Caco-2 (cell line): ENCODE data around the gene ANKRD53. TPM values are rescaled to one million over a fixed set of nuclear protein-coding genes. Genes with fewer than 3 reads are reported as not detected.

ENCODE experiments used
- BruUV-seq: library from RNA; stranded (reverse); fragments of 400-500 nt; replicated peaks from 2 replicates; lab custom pipeline; 2021; lab: Mats Ljungman, UMichigan
- CTCF ChIA-PET: fragments of 300-600 bp; sonication (Branson Sonifier 250); formaldehyde crosslinking; loops from one replicate; lab custom pipeline; 2022; ENCODE audit warnings: antibody characterized with exemption; lab: Charles Lee
- POLR2A ChIA-PET: fragments of 300-600 bp; sonication (Branson Sonifier 250); formaldehyde crosslinking; loops from one replicate; lab custom pipeline; 2022; ENCODE audit warnings: antibody characterized with exemption; lab: Charles Lee
- DNase-seq, 2 experiments: peaks; one replicate each; pipeline versions ENCODE4 v3.0.0 to v3.0.0-alpha.2; 2020 to 2022
- H3K27me3 ChIP-seq: replicated peaks from 2 replicates; pipeline ENCODE4 v1.6.0; 2011; ENCODE audit warnings: low read length; ENCODE audit not compliant: control insufficient read depth, insufficient read depth
- H3K36me3 ChIP-seq: 2 replicates; pipeline ENCODE4 v1.5.1; 2011; ENCODE audit warnings: low read length; ENCODE audit not compliant: control insufficient read depth, insufficient read depth
- H3K4me1 ChIP-seq: fragments of 250-450 bp; sonication (Bioruptor Pico); 2 replicates; pipeline ENCODE4 v1.5.1; 2020; ENCODE audit warnings: mild to moderate bottlenecking
- H3K4me3 ChIP-seq: 2 replicates; pipeline ENCODE4 v1.5.1; 2011; ENCODE audit warnings: low read depth, mild to moderate bottlenecking, control low read depth, low read length
- H3K9me3 ChIP-seq: fragments of 250-450 bp; sonication (Bioruptor Pico); 2 replicates; pipeline ENCODE4 v1.5.1; 2020; ENCODE audit warnings: mild to moderate bottlenecking, moderate library complexity
- H3K27ac Mint-ChIP-seq: one replicate; pipeline ENCODE4 v1.8.0; 2022; ENCODE audit warnings: mixed read lengths; ENCODE audit not compliant: unreplicated experiment
- H3K27me3 Mint-ChIP-seq: one replicate; pipeline ENCODE4 v1.8.0; 2022; ENCODE audit warnings: mixed read lengths; ENCODE audit not compliant: insufficient read depth, unreplicated experiment
- H3K36me3 Mint-ChIP-seq: one replicate; pipeline ENCODE4 v1.8.0; 2022; ENCODE audit warnings: mild to moderate bottlenecking, mixed read lengths; ENCODE audit not compliant: insufficient read depth, unreplicated experiment
- H3K4me1 Mint-ChIP-seq: one replicate; pipeline ENCODE4 v1.8.0; 2022; ENCODE audit warnings: low read depth, mixed read lengths; ENCODE audit not compliant: unreplicated experiment
- H3K4me3 Mint-ChIP-seq: one replicate; pipeline ENCODE4 v1.8.0; 2022; ENCODE audit warnings: mild to moderate bottlenecking, moderate library complexity, mixed read lengths; ENCODE audit not compliant: unreplicated experiment
- H3K9me3 Mint-ChIP-seq: one replicate; pipeline ENCODE4 v1.8.0; 2022; ENCODE audit warnings: mixed read lengths; ENCODE audit not compliant: unreplicated experiment
- intact Hi-C: fragments of 100-400 bp; cut with micrococcal nuclease; formaldehyde crosslinking; loops from one replicate; pipeline ENCODE4 v1.10.0; 2022; ENCODE audit not compliant: unreplicated experiment
- total RNA-seq: library from RNA; stranded (reverse); gene quantifications from 2 replicates; pipeline ENCODE4 v1.2.3, GENCODE V29; 2022
- TF ChIP-seq, protein P1 (sequence below), 2 experiments: fragments of 200-600 bp in 1 of 2; IDR thresholded peaks; 1 replicate in 1 of 2; 2 replicates in 1 of 2; pipeline versions ENCODE4 v1.5.1 to v1.8.0; 2011 to 2022; ENCODE audit warnings: antibody characterized with exemption in 1 of 2, control low read depth in 1 of 2, inconsistent platforms in 1 of 2, low read depth in 1 of 2, low read length in 1 of 2, mild to moderate bottlenecking in 1 of 2, moderate library complexity in 1 of 2; ENCODE audit not compliant: insufficient read depth in 1 of 2, severe bottlenecking in 1 of 2, unreplicated experiment in 1 of 2

Gene ANKRD53
- total RNA-seq, 1 experiment from 2014 or later = 0.16 TPM

DNA sequence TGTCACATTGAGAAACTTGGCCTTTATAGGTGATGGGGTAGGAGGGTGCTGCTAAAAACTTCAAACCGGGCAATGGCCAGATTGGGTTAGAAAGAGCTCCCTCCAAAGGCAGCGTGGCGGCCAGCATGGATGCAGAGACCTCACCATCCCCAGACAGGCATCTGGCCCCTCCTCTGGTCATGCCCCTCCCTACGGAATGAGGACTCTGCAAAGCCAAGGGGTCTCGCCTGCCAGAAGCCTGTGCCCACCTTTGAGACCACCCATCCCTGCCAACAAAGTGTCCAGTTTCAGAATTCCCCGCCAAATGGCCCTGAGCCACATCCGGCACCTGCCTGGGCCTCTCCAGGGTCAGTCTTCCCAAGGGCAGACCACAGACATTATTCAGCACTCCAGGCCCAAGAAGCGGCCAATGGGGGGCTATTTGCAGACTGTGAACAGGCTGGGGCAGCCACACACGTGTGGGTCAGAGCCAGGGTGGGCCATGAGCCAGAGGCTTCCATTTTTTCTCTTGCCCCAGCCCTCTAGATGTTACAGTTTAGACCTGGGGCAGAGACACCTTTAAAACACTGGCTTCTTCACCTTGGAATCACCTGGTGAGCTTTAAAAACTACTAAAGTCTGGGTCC is 46.9 kb upstream of the ANKRD53 start:
- CTCF ChIA-PET = interaction anchor here (1.7 kb wide), 1 partner anchor 58 kb away, joined by 3 read pairs; no protein-coding TSS in a partner anchor
- Mint-ChIP-seq H3K4me3 (no peak overlapping the region), H3K36me3 (no peaks in the 10 kb centered on the region), H3K4me1 (peaks cover 4% of the 10 kb centered on the region), H3K27me3 (no peaks in the 10 kb centered on the region), H3K27ac (no peak overlapping the region), H3K9me3 (no peaks in the 10 kb centered on the region)
- TF ChIP-seq, protein P1, sequence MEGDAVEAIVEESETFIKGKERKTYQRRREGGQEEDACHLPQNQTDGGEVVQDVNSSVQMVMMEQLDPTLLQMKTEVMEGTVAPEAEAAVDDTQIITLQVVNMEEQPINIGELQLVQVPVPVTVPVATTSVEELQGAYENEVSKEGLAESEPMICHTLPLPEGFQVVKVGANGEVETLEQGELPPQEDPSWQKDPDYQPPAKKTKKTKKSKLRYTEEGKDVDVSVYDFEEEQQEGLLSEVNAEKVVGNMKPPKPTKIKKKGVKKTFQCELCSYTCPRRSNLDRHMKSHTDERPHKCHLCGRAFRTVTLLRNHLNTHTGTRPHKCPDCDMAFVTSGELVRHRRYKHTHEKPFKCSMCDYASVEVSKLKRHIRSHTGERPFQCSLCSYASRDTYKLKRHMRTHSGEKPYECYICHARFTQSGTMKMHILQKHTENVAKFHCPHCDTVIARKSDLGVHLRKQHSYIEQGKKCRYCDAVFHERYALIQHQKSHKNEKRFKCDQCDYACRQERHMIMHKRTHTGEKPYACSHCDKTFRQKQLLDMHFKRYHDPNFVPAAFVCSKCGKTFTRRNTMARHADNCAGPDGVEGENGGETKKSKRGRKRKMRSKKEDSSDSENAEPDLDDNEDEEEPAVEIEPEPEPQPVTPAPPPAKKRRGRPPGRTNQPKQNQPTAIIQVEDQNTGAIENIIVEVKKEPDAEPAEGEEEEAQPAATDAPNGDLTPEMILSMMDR (IDR thresholded peaks at IDR 0.05; ENCODE audit: insufficient read depth in 1 of 2, low read depth in 1 of 2, low read length in 1 of 2, severe bottlenecking in 1 of 2, unreplicated experiment in 1 of 2) = no peak
- Histone ChIP-seq H3K4me3 (no peak overlapping the region), H3K27me3 (no peaks in the 10 kb centered on the region), H3K4me1 (peaks cover 4% of the 10 kb centered on the region; the same call in 1 of the 2 replicates), H3K9me3 (no peaks in the 10 kb centered on the region), H3K36me3 (no peaks in the 10 kb centered on the region)
- no peak for DNase-seq
- intact Hi-C loops = no loop called here
- POLR2A ChIA-PET = no interaction called here
- no TSS peak for BruUV-seq

DNA sequence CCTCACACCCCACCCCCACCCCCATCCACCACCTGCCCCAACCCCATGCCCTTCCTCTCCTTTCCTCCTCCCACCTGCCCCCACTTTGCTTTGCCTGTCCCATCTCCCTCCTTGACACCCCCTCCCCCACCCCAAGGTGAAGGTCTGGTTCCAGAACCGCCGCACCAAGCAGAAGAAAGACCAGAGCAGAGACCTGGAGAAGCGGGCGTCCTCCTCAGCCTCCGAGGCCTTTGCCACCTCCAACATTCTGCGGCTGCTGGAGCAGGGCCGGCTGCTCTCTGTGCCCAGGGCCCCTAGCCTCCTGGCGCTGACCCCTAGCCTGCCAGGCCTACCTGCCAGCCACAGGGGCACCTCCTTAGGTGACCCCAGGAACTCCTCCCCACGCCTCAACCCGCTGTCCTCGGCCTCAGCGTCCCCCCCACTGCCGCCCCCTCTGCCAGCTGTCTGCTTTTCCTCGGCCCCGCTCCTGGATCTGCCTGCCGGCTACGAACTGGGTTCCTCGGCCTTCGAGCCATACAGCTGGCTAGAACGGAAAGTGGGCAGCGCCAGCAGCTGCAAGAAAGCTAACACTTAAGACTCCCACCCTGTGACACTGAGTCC is 45.7 kb upstream of the ANKRD53 start:
- H3K27ac Mint-ChIP-seq = no peak overlapping the region
- DNase-seq = no peak
- H3K36me3 ChIP-seq = no peaks in the 10 kb centered on the region
- no peaks in the 10 kb centered on the region for H3K27me3 Mint-ChIP-seq
- no peak overlapping the region for H3K4me3 Mint-ChIP-seq
- H3K4me1 ChIP-seq = peaks cover 14% of the 10 kb centered on the region
- POLR2A ChIA-PET = no interaction called here
- intact Hi-C loops = no loop called here
- CTCF ChIA-PET = interaction anchor here (1.7 kb wide), 1 partner anchor 59 kb away, joined by 3 read pairs; no protein-coding TSS in a partner anchor
- H3K36me3 Mint-ChIP-seq = no peaks in the 10 kb centered on the region
- no TSS peak for BruUV-seq
- H3K4me1 Mint-ChIP-seq = peaks cover 9% of the 10 kb centered on the region
- no peaks in the 10 kb centered on the region for H3K27me3 ChIP-seq
- H3K9me3 Mint-ChIP-seq = no peaks in the 10 kb centered on the region
- H3K4me3 ChIP-seq = no peak overlapping the region
- no peaks in the 10 kb centered on the region for H3K9me3 ChIP-seq
- TF ChIP-seq, protein P1 (IDR thresholded peaks at IDR 0.05; ENCODE audit: insufficient read depth in 1 of 2, low read depth in 1 of 2, low read length in 1 of 2, severe bottlenecking in 1 of 2, unreplicated experiment in 1 of 2) = no peak

DNA sequence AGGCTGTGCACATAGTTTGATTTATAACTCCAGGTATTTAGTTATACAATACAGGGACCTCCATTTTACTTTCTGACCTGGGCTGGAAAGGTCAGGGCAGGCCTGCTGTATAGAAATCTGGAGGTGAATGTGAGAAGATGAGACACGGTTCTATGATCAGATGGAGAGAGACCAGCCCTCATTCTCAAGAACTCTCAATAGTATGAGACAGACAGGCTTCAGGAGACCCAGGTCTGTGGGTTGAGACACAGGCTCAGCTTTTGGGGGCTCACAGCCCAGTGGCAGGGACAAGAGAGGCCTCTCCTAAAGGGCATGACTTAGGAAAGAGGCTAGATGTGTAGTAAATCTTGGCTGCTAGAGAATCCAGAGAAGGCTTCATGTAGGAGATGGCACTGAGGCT is 43.4 kb upstream of the ANKRD53 start:
- Histone ChIP-seq H3K27me3 (no peaks in the 10 kb centered on the region), H3K36me3 (no peaks in the 10 kb centered on the region; the same call in 1 of the 2 replicates), H3K4me3 (no peak overlapping the region), H3K4me1 (peaks cover 28% of the 10 kb centered on the region), H3K9me3 (no peaks in the 10 kb centered on the region)
- intact Hi-C loops = no loop called here
- H3K27ac Mint-ChIP-seq = peak overlapping the region; percentile 46
- ChIA-PET CTCF (interaction anchor here (1.4 to 2.9 kb wide), 2 partner anchors 13 to 14 kb away, joined by 3 to 22 read pairs; no protein-coding TSS in a partner anchor), POLR2A (no interaction called here)
- peak overlapping the region; percentile 4 for H3K4me3 Mint-ChIP-seq
- TF ChIP-seq, protein P1 (IDR thresholded peaks at IDR 0.05; ENCODE audit: insufficient read depth in 1 of 2, low read depth in 1 of 2, low read length in 1 of 2, severe bottlenecking in 1 of 2, unreplicated experiment in 1 of 2) = no peak
- no peaks in the 10 kb centered on the region for H3K27me3 Mint-ChIP-seq
- no TSS peak for BruUV-seq
- no peaks in the 10 kb centered on the region for H3K9me3 Mint-ChIP-seq
- H3K36me3 Mint-ChIP-seq = no peaks in the 10 kb centered on the region
- DNase-seq = no peak
- peaks cover 9% of the 10 kb centered on the region for H3K4me1 Mint-ChIP-seq
